MM.1S (cell line): ENCODE results near the gene SSTR4.

Source experiments
- DNase-seq: peaks from one replicate; pipeline ENCODE4 v3.0.0-alpha.2; 2015
- H2AFZ ChIP-seq: fragments of 300-600 bp; sonication (generic); 2 replicates; pipeline ENCODE4 v1.6.0; 2016; ENCODE audit warnings: antibody characterized with exemption, low read length
- H3F3A ChIP-seq: fragments of 300-600 bp; sonication (generic); 2 replicates; pipeline ENCODE4 v1.6.1; 2016; ENCODE audit warnings: mild to moderate bottlenecking, antibody characterized with exemption, low read length, moderate library complexity, mixed read lengths; ENCODE audit not compliant: insufficient read depth
- H3K27ac ChIP-seq: fragments of 300-600 bp; sonication (generic); 2 replicates; pipeline ENCODE4 v1.5.1; 2016; ENCODE audit warnings: mild to moderate bottlenecking, low read length
- H3K27me3 ChIP-seq: fragments of 300-600 bp; sonication (generic); replicated peaks from 2 replicates; pipeline ENCODE4 v1.6.0; 2016; ENCODE audit warnings: low read length; ENCODE audit not compliant: insufficient read depth
- H3K36me3 ChIP-seq: fragments of 300-600 bp; sonication (generic); replicated peaks from 2 replicates; pipeline ENCODE4 v1.6.1; 2016; ENCODE audit warnings: mild to moderate bottlenecking, low read length, mixed read lengths; ENCODE audit not compliant: insufficient read depth
- H3K4me1 ChIP-seq: fragments of 300-600 bp; sonication (generic); 2 replicates; pipeline ENCODE4 v1.6.1; 2016; ENCODE audit warnings: low read length, mixed read lengths
- H3K4me2 ChIP-seq: fragments of 300-600 bp; sonication (generic); 2 replicates; pipeline ENCODE4 v1.6.0; 2016; ENCODE audit warnings: low read depth, low read length
- H3K4me3 ChIP-seq: fragments of 300-600 bp; sonication (generic); 2 replicates; pipeline ENCODE4 v1.5.1; 2016; ENCODE audit warnings: low read length, mixed read lengths
- H3K79me2 ChIP-seq: fragments of 300-600 bp; sonication (generic); 2 replicates; pipeline ENCODE4 v1.6.1; 2016; ENCODE audit warnings: mixed run types, low read length, mixed read lengths
- H3K9ac ChIP-seq: fragments of 300-600 bp; sonication (generic); 2 replicates; pipeline ENCODE4 v1.6.1; 2016; ENCODE audit warnings: low read length, mixed read lengths
- H3K9me2 ChIP-seq: fragments of 300-600 bp; sonication (generic); replicated peaks from 2 replicates; pipeline ENCODE4 v1.6.1; 2016; ENCODE audit warnings: mild to moderate bottlenecking, low read length, mixed read lengths; ENCODE audit not compliant: insufficient read depth
- H3K9me3 ChIP-seq: fragments of 300-600 bp; sonication (generic); replicated peaks from 2 replicates; pipeline ENCODE4 v1.6.1; 2016; ENCODE audit warnings: mild to moderate bottlenecking, low read length, mixed read lengths; ENCODE audit not compliant: insufficient read depth
- H4K20me1 ChIP-seq: fragments of 300-600 bp; sonication (generic); 2 replicates; pipeline ENCODE4 v1.6.1; 2016; ENCODE audit warnings: mild to moderate bottlenecking, low read length, moderate library complexity, mixed read lengths; ENCODE audit not compliant: insufficient read depth
- CTCF ChIP-seq: fragments of 300-600 bp; sonication (generic); IDR thresholded peaks from 2 replicates; pipeline ENCODE4 v1.5.1; 2016; ENCODE audit warnings: antibody characterized with exemption, low read length, mixed read lengths
- EZH2 ChIP-seq: fragments of 300-600 bp; sonication (generic); optimal IDR thresholded peaks from 2 replicates; pipeline ENCODE3; 2017; ENCODE audit warnings: low read depth, mild to moderate bottlenecking, antibody characterized with exemption, low read length, mixed read lengths
- EZH2phosphoT487 ChIP-seq: fragments of 300-600 bp; sonication (generic); IDR thresholded peaks from 2 replicates; pipeline ENCODE4 v1.6.1; 2018; ENCODE audit warnings: antibody characterized with exemption, low read length

SSTR4 gene

GRCh38 chr20:23084845-23085365 lies 49.8 kb downstream of the SSTR4 start:
- Histone ChIP-seq H3K4me1 (no peaks in the 10 kb centered on the region), H3K4me2 (no peak overlapping the region), H3K79me2 (no peaks in the 10 kb centered on the region), H2AFZ (no peak overlapping the region), H3K9ac (no peak overlapping the region), H3F3A (no peaks in the 10 kb centered on the region), H3K9me2 (no peaks in the 10 kb centered on the region), H3K4me3 (no peak overlapping the region), H3K9me3 (no peaks in the 10 kb centered on the region), H4K20me1 (no peaks in the 10 kb centered on the region), H3K27me3 (no peaks in the 10 kb centered on the region), H3K27ac (no peak overlapping the region), H3K36me3 (no peaks in the 10 kb centered on the region)
- TF ChIP-seq EZH2 (no peak), EZH2phosphoT487 (no peak), CTCF (no peak)
- DNase-seq: no peak

GRCh38 chr20:23085436-23086055 lies 50.4 kb downstream of the SSTR4 start:
- Histone ChIP-seq H4K20me1 (no peaks in the 10 kb centered on the region), H3K4me3 (no peak overlapping the region), H3K79me2 (no peaks in the 10 kb centered on the region), H3K4me2 (no peak overlapping the region), H3K9ac (no peak overlapping the region), H3F3A (no peaks in the 10 kb centered on the region), H2AFZ (no peak overlapping the region), H3K9me2 (no peaks in the 10 kb centered on the region), H3K27me3 (no peaks in the 10 kb centered on the region), H3K36me3 (no peaks in the 10 kb centered on the region), H3K27ac (no peak overlapping the region), H3K4me1 (no peaks in the 10 kb centered on the region), H3K9me3 (no peaks in the 10 kb centered on the region)
- DNase-seq: no peak
- TF ChIP-seq CTCF (no peak), EZH2 (no peak), EZH2phosphoT487 (no peak)

GRCh38 chr20:23086056-23086566 lies 51.0 kb downstream of the SSTR4 start, which contains the start of gene CD93:
CD93 (minus strand) TSS chr20:23086324; CDS start chr20:23086192, 132 bp downstream.
- Histone ChIP-seq H3K36me3 (no peaks in the 10 kb centered on the region), H3K27me3 (no peaks in the 10 kb centered on the region), H3K9ac (no peak within 1 kb of the TSS), H3K9me3 (no peaks in the 10 kb centered on the region), H3K4me1 (no peaks in the 10 kb centered on the region), H3K79me2 (no peaks in the 10 kb centered on the region), H3K4me2 (peak within 1 kb of the TSS; percentile 9; the same call in 1 of the 2 replicates), H3K4me3 (no peak within 1 kb of the TSS), H4K20me1 (no peaks in the 10 kb centered on the region), H3F3A (no peaks in the 10 kb centered on the region), H3K27ac (no peak within 1 kb of the TSS), H2AFZ (no peak within 1 kb of the TSS), H3K9me2 (no peaks in the 10 kb centered on the region)
- TF ChIP-seq CTCF (no peak), EZH2 (no peak), EZH2phosphoT487 (no peak)
- DNase-seq: no peak
